ENCODE data around the gene GRID2IP.

The GRID2IP gene

GRCh38 chr7:6562106-6562505 is 10.8 kb upstream of the GRID2IP start:
- DNase-seq = peak; percentile 55 to 67

- DNase-seq = no peak
Observed at GRCh38 chr7:6559896-6560295, 8.6 kb upstream of the GRID2IP start.

GRCh38 chr7:6558837-6559236 is 7.6 kb upstream of the GRID2IP start:
- peak; percentile 67 to 78 for DNase-seq

- DNase-seq = no peak
Observed at GRCh38 chr7:6556196-6556595, 4.9 kb upstream of the GRID2IP start.

GRCh38 chr7:6554848-6555247 is 3.6 kb upstream of the GRID2IP start:
- DNase-seq = no peak

- DNase-seq = peak; percentile 74 to 89
Observed at GRCh38 chr7:6553448-6554044, 2.3 kb upstream of the GRID2IP start.

DNA sequence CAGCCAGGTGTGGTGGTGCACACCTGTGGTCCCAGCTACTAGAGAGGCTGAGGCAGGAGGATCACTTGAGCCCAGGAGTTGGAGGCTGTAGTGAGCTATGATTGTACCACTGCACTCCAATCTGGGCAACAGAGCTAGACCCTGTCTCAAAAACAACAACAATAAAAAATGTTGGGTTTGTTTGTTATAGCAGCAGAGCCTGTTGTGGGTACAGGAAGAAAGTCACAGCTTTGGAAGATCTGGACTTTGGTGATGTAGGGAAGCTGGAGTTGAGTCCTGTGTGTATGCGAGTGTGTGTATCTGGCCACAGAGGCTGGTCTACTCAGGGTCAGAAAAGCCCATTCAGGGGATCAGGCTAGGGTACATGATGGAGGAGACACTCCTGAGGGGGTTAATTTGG is 3.9 kb downstream of the GRID2IP start:
- DNase-seq = no peak

DNA sequence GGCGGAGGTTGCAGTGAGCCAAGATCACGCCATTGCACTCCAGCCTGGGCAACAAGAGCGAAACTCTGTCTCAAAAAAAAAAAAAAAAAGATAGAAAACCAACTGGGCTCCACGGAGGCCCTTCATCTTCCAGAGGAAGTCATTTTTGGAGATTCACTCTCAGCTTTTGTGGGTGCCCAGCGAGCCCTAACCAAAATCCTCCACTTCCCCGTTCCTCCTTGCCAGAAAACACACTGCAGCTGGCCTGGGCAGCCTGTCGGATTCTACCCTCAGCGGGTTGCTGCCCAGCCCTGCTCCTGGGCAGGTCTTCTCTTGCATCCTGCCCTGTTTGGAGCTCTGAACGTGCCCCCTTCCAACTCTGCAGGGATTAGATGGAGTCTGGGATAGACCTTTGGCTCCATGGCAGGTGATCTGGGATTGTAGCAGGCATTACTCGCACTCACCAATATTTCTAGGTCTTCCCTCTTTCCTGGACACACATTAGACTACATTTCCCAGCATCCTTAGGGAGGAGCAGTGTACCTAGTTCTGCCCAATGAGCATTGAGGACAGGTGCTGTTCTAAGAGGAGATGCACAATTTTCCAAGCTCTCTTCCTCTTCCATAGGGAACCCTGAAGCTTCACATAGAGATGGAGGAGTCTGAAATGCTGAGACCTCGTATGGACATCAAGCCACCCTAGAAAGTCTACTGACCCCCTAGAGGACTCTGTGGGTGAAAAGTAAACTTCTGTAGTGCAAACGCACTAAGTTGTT is 4.6 kb downstream of the GRID2IP start:
- no peak for DNase-seq

- peak; percentile 81 to 92 for DNase-seq
Observed at GRCh38 chr7:6545398-6546126, 5.7 kb downstream of the GRID2IP start.

DNA sequence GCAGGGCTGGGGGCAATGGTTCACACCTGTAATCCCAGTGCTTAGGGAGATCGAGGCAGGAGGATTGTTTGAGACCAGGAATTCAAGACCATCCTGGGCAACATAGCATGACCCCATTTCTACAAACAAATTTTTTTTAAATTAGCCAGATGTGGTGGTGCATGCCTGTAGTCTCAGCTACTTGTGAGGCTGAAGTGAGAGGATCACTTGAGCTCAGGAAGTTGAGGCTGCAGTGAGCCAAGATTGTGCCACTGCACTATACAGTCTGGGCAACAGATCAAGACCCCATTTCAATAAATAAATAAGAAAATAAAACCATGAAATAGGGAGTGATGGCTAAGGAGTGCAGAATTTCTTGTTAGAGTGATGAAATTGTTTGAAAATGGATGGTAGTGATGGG is 8.9 kb downstream of the GRID2IP start:
- no peak for DNase-seq

DNA sequence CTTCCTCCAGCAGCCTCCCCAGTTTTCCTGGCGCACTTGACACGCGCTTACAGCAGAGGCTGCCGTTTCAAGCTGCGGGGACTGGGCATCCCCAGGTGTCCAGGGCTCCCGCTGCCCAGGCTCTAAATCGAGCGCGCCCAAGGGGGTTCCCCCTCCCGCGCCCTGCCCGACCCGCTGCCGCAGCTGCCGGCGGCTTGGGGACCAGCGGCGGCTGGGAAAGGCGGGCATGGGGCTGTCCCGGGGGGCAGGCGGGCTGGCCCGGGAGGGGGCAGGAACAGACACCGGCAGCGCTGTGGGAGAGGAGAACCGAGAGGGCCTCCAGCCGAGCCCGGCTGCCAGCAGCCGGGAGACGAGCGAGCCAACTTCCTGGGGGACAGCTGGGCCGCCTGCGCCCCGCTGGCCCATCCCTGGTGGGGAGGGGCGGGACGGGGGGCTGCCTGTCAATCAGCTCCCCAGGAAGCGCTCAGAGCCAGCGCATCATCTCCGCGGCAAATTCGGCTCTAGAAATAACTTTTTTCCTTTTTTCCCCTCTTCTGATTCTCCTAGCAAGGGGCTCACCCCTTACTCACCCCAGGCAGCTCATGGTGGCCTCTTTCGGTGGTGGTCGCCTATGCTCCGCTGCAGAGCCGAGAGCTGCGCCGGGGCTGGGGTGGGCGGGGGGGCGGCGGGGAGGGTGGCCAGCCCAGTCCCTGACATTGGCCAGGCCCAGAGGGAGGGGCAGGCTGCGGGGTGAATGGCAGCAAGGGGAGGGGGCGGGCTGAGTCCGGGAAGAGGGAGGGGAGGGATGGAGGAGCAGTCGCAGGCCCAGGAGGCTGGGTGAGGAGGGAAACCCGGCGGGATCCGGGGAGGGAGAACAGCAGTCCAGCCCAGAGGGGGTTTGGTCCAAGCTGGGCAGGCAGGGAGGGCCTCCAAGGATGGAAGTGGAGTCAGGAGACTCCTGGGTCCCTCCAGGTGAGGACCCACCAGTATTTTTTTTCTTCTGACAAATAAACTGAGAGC is 14.7 kb downstream of the GRID2IP start:
- no peak for DNase-seq

- DNase-seq = peak in 1 of 2 donors; percentile 42
Observed at GRCh38 chr7:6533893-6534495, 17.3 kb downstream of the GRID2IP start.

GRCh38 chr7:6532516-6532915 is 18.7 kb downstream of the GRID2IP start:
- DNase-seq = no peak

- DNase-seq = no peak
Observed at GRCh38 chr7:6531492-6532279, 19.6 kb downstream of the GRID2IP start.

DNA sequence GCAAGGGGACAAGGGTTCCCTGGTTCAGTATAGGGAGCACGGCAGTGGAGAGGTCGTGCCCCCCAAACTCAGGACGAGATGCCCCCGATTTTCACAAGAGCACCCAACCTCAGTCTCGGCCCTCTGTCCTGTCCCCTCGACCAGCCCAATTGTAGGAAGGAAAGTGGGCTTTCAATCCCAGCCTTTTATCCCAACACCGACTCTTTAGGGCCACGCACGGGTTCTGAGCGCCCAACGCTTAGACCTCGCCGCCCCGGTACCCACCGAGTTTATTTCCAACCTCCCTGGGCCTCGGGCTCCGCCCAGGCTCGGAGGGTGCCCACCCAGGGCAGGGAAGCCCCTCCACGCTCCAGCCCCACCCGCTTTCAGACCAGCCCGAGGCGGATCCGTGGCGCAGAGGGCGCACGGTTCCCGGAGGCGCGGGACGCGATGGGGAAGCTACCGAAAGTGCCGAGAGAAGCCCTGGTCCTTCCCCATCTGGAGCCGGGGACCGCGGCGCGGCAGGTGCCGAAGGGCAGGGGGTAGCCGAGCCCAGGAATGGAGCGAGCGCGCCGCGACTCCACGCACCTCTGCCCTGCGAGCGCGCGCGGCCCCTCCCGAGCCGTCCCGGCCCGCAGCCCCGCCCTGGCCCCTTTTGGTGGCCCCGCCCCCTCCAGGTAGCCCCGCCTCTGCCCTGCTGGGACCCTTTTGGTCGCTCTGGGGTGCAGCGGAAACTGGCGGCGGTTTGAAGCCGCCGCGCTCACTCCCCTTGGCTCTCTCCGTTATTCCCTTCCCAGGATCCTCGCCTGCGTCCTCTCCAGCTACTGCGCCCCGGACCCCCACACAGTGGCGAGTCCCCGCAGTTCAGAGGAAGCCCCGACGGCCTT is 20.4 kb downstream of the GRID2IP start:
- peak in 1 of 2 donors; percentile 30 for DNase-seq

GRCh38 chr7:6529643-6530042 is 21.6 kb downstream of the GRID2IP start:
- no peak for DNase-seq

GRCh38 chr7:6528401-6529130 is 22.7 kb downstream of the GRID2IP start:
- no peak for DNase-seq

DNA sequence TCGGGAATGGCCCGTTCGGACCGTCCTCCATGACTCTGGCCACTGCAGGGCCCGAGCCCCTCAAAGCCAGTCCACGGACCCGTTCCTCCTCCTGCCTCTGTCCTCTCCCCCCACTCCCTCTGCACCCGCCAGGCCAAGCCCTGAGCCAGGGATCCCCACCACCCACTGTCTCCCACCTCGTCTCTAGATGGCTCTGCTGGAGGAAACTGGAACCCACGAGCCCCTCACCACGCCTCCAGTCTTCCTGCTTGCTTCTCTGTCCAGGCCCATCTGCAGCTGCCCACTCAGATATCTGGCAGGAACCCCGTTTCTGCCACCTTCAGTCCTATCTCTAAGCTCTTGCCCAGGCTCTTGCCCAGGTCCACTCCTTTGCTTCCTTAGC is 24.3 kb downstream of the GRID2IP start:
- DNase-seq = no peak

DNA sequence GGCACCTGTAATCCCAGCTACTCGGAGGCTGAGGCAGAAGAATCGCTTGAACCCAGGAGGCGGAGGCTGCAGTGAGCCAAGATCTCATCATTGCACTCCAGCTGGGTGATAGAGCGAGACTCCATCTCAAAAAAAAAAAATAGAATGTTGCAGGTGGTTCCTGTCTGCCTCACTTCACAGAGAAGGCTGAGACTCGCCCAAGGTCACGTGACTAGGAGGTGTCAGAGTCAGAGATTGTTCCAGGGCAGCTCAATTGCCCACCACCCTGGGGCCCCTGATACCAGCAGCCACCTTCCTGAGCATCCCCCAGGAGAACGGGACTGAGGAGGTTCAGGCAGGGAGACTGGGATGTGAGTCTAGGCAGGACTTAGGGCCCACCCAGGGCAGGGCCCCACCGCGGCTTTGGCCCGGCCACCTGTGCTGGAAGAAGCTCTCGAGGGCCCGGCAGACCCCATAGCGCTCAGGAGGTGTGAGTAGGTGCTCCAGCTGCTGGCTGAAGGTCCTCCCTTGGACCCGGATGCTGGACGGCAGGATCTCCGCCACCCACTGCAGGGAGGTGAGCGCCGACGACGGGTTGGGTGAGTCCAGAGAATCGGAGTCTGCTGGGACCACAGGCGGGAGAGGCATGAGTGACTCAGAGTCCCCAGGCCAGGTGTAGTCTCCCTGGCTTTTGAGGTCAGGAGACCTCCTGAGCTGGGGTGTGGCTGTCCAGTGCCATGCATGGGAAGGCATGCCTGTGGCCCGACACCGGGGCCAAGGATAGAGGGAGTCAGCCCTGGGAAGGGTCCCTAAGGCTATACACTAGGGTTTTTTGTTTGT is 30.9 kb downstream of the GRID2IP start:
- DNase-seq = no peak
